H9 (cell line): ENCODE results near the gene CASK. TPM values are rescaled to one million over a fixed set of nuclear protein-coding genes. Genes with fewer than 3 reads are reported as not detected.

Source experiments
- DNase-seq: peaks from one replicate; pipeline ENCODE4 v3.0.0-alpha.2; 2017
- H2AFZ ChIP-seq: one replicate; pipeline ENCODE4 v1.6.1; 2013; ENCODE audit warnings: mild to moderate bottlenecking, low read length, control low read depth, moderate library complexity
- H2AK5ac ChIP-seq: 2 replicates; pipeline ENCODE4 v1.6.1; 2013; ENCODE audit warnings: low read length, control low read depth, mixed read lengths; ENCODE audit not compliant: insufficient read length
- H2BK120ac ChIP-seq: one replicate; pipeline ENCODE4 v1.6.1; 2013; ENCODE audit warnings: low read depth, mild to moderate bottlenecking, low read length, control low read depth, inconsistent platforms; ENCODE audit not compliant: poor library complexity, severe bottlenecking
- H2BK12ac ChIP-seq: 2 replicates; pipeline ENCODE4 v1.6.1; 2013; ENCODE audit warnings: low read length, control low read depth, mixed read lengths, low read depth; ENCODE audit not compliant: insufficient read length
- H2BK15ac ChIP-seq: 2 replicates; pipeline ENCODE4 v1.6.1; 2013; ENCODE audit warnings: low read depth, low read length, control low read depth
- H2BK20ac ChIP-seq: one replicate; pipeline ENCODE4 v1.6.1; 2013; ENCODE audit warnings: low read depth, mild to moderate bottlenecking, low read length, control low read depth, inconsistent platforms; ENCODE audit not compliant: poor library complexity, severe bottlenecking
- H2BK5ac ChIP-seq: 2 replicates; pipeline ENCODE4 v1.6.1; 2013; ENCODE audit warnings: low read length, control low read depth, mixed read lengths; ENCODE audit not compliant: insufficient read length
- H3K14ac ChIP-seq: 2 replicates; pipeline ENCODE4 v1.6.1; 2013; ENCODE audit warnings: low read length, control low read depth; ENCODE audit not compliant: insufficient read depth
- H3K18ac ChIP-seq: 2 replicates; pipeline ENCODE4 v1.6.1; 2013; ENCODE audit warnings: low read depth, mild to moderate bottlenecking, mixed read lengths, low read length, control low read depth; ENCODE audit not compliant: insufficient read length
- H3K23ac ChIP-seq: 2 replicates; pipeline ENCODE4 v1.6.1; 2013; ENCODE audit warnings: low read length, control low read depth, mixed read lengths, low read depth; ENCODE audit not compliant: insufficient read length
- H3K23me2 ChIP-seq: 2 replicates; pipeline ENCODE4 v1.6.1; 2013; ENCODE audit warnings: low read depth, mild to moderate bottlenecking, mixed read lengths, low read length, control low read depth; ENCODE audit not compliant: insufficient read length, poor library complexity, severe bottlenecking
- H3K27ac ChIP-seq: 2 replicates; pipeline ENCODE4 v1.5.1; 2013; ENCODE audit warnings: low read length, control low read depth, mixed read lengths, low read depth; ENCODE audit not compliant: insufficient read length
- H3K27me3 ChIP-seq: 2 replicates; pipeline ENCODE4 v1.6.1; 2013; ENCODE audit warnings: low read length, control low read depth, inconsistent platforms; ENCODE audit not compliant: insufficient read depth
- H3K4ac ChIP-seq: 2 replicates; pipeline ENCODE4 v1.6.1; 2013; ENCODE audit warnings: low read depth, mild to moderate bottlenecking, control low read depth, inconsistent platforms, low read length, moderate library complexity
- H3K4me1 ChIP-seq: 2 replicates; pipeline ENCODE4 v1.6.1; 2013; ENCODE audit warnings: low read length, control low read depth, inconsistent platforms; ENCODE audit not compliant: insufficient read depth
- H3K4me2 ChIP-seq: 2 replicates; pipeline ENCODE4 v1.6.1; 2013; ENCODE audit warnings: low read length, control low read depth, mixed read lengths; ENCODE audit not compliant: insufficient read length, insufficient read depth
- H3K56ac ChIP-seq: 2 replicates; pipeline ENCODE4 v1.6.1; 2013; ENCODE audit warnings: low read depth, mild to moderate bottlenecking, mixed read lengths, low read length, control low read depth; ENCODE audit not compliant: insufficient read length
- H3K79me1 ChIP-seq: 2 replicates; pipeline ENCODE4 v1.6.1; 2013; ENCODE audit warnings: low read depth, mild to moderate bottlenecking, moderate library complexity, low read length, control low read depth, inconsistent platforms; ENCODE audit not compliant: insufficient read depth, poor library complexity, severe bottlenecking
- H3K79me2 ChIP-seq: 2 replicates; pipeline ENCODE4 v1.6.1; 2013; ENCODE audit warnings: low read length, control low read depth, inconsistent platforms; ENCODE audit not compliant: insufficient read depth
- H3K9ac ChIP-seq: 2 replicates; pipeline ENCODE4 v1.6.1; 2013; ENCODE audit warnings: low read length, control low read depth, mixed read lengths; ENCODE audit not compliant: insufficient read length; ENCODE audit errors: extremely low read depth
- H3K9me3 ChIP-seq: one replicate; pipeline ENCODE4 v1.6.1; 2013; ENCODE audit warnings: low read depth, low read length, inconsistent platforms; ENCODE audit not compliant: control insufficient read depth
- H3T11ph ChIP-seq: one replicate; pipeline ENCODE4 v1.6.1; 2013; ENCODE audit warnings: mild to moderate bottlenecking, low read length, control low read depth, inconsistent platforms
- H4K20me1 ChIP-seq: one replicate; pipeline ENCODE4 v1.6.1; 2013; ENCODE audit not compliant: control insufficient read depth, insufficient read length, insufficient read depth
- H4K5ac ChIP-seq: 2 replicates; pipeline ENCODE4 v1.6.1; 2013; ENCODE audit warnings: low read depth, mild to moderate bottlenecking, mixed read lengths, low read length, control low read depth; ENCODE audit not compliant: insufficient read length
- H4K8ac ChIP-seq: replicated peaks from 2 replicates; pipeline ENCODE4 v1.6.1; 2013; ENCODE audit warnings: low read length, control low read depth, mixed read lengths, low read depth; ENCODE audit not compliant: insufficient read length
- H4K91ac ChIP-seq: 2 replicates; pipeline ENCODE4 v1.6.1; 2013; ENCODE audit warnings: low read depth, mild to moderate bottlenecking, moderate library complexity, mixed read lengths, low read length, control low read depth; ENCODE audit not compliant: insufficient read length
- H3K27ac Mint-ChIP-seq, 3 experiments: 2 replicates in 2 of 3; 3 replicates in 1 of 3; pipeline ENCODE4 v1.8.0; 2020 to 2021; ENCODE audit warnings: mixed read lengths in 3 of 3, mild to moderate bottlenecking in 1 of 3, moderate library complexity in 1 of 3
- H3K27me3 Mint-ChIP-seq: 2 replicates; pipeline ENCODE4 v1.8.0; 2021; ENCODE audit warnings: low read depth, mild to moderate bottlenecking, moderate library complexity, mixed read lengths
- H3K36me3 Mint-ChIP-seq, 3 experiments: 2 replicates in 2 of 3; 3 replicates in 1 of 3; pipeline ENCODE4 v1.8.0; 2020 to 2021; ENCODE audit warnings: low read depth in 3 of 3, mixed read lengths in 3 of 3; ENCODE audit not compliant: insufficient read depth in 1 of 3
- H3K4me1 Mint-ChIP-seq, 2 experiments: 2 replicates each; pipeline ENCODE4 v1.8.0; 2020; ENCODE audit warnings: mixed read lengths in 2 of 2
- H3K4me3 Mint-ChIP-seq, 2 experiments: 2 replicates in 1 of 2; 3 replicates in 1 of 2; pipeline ENCODE4 v1.8.0; 2020 to 2021; ENCODE audit warnings: mild to moderate bottlenecking in 2 of 2, mixed read lengths in 2 of 2, moderate library complexity in 1 of 2
- H3K9me3 Mint-ChIP-seq, 2 experiments: 2 replicates in 1 of 2; 3 replicates in 1 of 2; pipeline ENCODE4 v1.8.0; 2020; ENCODE audit warnings: mild to moderate bottlenecking in 2 of 2, mixed read lengths in 2 of 2, moderate library complexity in 1 of 2
- WGBS: extraction: QIAGEN DNeasy Blood & Tissue Kit; methylation state at CpG from one replicate; pipeline ENCODE4 v1.1.7; 2013; ENCODE audit warnings: missing lambda C conversion rate, low lambda C conversion rate, mixed read lengths; ENCODE audit not compliant: insufficient read length; ENCODE audit errors: extremely low coverage; 5-methylcytosine and 5-hydroxymethylcytosine counted together
- total RNA-seq: library from RNA; stranded (reverse); gene quantifications from 2 replicates; pipeline ENCODE4 v1.2.1, GENCODE V29; 2021
- TF ChIP-seq, protein P1 (sequence below): fragments of 200-600 bp; sonication (generic); conservative IDR thresholded peaks from 3 replicates; pipeline ENCODE4 v1.8.0; 2021; ENCODE audit warnings: antibody characterized with exemption, mild to moderate bottlenecking

Gene CASK
- total RNA-seq, 1 experiment from 2014 or later = 44.1 TPM

DNA sequence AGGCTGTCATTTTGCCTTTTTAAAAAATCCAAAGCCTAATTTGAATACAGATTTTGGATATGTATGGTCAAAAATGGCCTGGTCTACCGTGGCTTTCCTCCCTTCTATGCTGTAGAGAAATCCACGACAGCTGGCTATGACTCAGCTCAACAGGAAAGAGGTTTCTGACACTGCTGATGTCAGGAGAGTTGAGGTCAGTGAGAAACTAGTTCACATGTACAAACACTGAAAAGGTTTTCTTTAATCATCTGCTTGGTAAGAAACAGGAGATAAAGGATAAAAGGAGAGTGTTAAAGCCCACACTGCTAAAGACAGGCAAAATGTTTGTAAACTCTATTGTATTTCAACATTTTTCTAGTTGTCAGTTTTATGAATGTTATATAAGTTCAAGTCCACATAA is 362.3 kb downstream of the CASK start:
- Mint-ChIP-seq H3K4me1 (peaks cover 0 to 9% of the 10 kb centered on the region in 2 experiments; a peak in 1 of 4 replicates), H3K36me3 (peaks cover 5 to 14% (median 11%) of the 10 kb centered on the region in 3 experiments; a peak in 5 of 7 replicates), H3K4me3 (no peak overlapping the region), H3K9me3 (peaks cover 44 to 55% of the 10 kb centered on the region in 2 experiments), H3K27me3 (no peaks in the 10 kb centered on the region), H3K27ac (peak overlapping the region in 1 of 3 experiments; percentile 81; a peak in 1 of 7 replicates)
- H3K4ac ChIP-seq = no peak overlapping the region
- no peaks in the 10 kb centered on the region for H3K23me2 ChIP-seq
- H3K4me1 ChIP-seq = no peaks in the 10 kb centered on the region
- H2AK5ac ChIP-seq = no peak overlapping the region
- H3K14ac ChIP-seq = no peak overlapping the region
- H4K20me1 ChIP-seq = no peaks in the 10 kb centered on the region
- H2BK15ac ChIP-seq = no peak overlapping the region
- no CpG with 5 or more reads among the region's 2 CpGs for WGBS
- no peak overlapping the region for H3K56ac ChIP-seq
- TF ChIP-seq, protein P1, sequence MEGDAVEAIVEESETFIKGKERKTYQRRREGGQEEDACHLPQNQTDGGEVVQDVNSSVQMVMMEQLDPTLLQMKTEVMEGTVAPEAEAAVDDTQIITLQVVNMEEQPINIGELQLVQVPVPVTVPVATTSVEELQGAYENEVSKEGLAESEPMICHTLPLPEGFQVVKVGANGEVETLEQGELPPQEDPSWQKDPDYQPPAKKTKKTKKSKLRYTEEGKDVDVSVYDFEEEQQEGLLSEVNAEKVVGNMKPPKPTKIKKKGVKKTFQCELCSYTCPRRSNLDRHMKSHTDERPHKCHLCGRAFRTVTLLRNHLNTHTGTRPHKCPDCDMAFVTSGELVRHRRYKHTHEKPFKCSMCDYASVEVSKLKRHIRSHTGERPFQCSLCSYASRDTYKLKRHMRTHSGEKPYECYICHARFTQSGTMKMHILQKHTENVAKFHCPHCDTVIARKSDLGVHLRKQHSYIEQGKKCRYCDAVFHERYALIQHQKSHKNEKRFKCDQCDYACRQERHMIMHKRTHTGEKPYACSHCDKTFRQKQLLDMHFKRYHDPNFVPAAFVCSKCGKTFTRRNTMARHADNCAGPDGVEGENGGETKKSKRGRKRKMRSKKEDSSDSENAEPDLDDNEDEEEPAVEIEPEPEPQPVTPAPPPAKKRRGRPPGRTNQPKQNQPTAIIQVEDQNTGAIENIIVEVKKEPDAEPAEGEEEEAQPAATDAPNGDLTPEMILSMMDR = no peak
- H3K18ac ChIP-seq = no peak overlapping the region
- no peak overlapping the region for H3T11ph ChIP-seq
- H2BK20ac ChIP-seq = no peak overlapping the region
- no peak overlapping the region for H2BK5ac ChIP-seq
- no peaks in the 10 kb centered on the region for H3K79me1 ChIP-seq
- no peak overlapping the region for H4K5ac ChIP-seq
- no peak overlapping the region for H3K4me2 ChIP-seq
- H4K91ac ChIP-seq = no peak overlapping the region
- H2AFZ ChIP-seq = no peak overlapping the region
- no peak overlapping the region for H3K23ac ChIP-seq
- H4K8ac ChIP-seq = no peak overlapping the region
- no peaks in the 10 kb centered on the region for H3K79me2 ChIP-seq
- H2BK12ac ChIP-seq = no peak overlapping the region
- H3K27me3 ChIP-seq = no peaks in the 10 kb centered on the region
- H2BK120ac ChIP-seq = no peak overlapping the region
- no peak for DNase-seq
- H3K27ac ChIP-seq = no peak overlapping the region
- no peak overlapping the region for H3K9ac ChIP-seq
- no peaks in the 10 kb centered on the region for H3K9me3 ChIP-seq
